Raji (cell line): ENCODE data around the gene MMRN1.

Experiments used
- POLR2A ChIP-seq: IDR thresholded peaks from 2 replicates; pipeline ENCODE4 v1.6.1; 2011; ENCODE audit warnings: low read depth, low read length, control low read depth; ENCODE audit not compliant: insufficient read depth

Gene MMRN1

DNA sequence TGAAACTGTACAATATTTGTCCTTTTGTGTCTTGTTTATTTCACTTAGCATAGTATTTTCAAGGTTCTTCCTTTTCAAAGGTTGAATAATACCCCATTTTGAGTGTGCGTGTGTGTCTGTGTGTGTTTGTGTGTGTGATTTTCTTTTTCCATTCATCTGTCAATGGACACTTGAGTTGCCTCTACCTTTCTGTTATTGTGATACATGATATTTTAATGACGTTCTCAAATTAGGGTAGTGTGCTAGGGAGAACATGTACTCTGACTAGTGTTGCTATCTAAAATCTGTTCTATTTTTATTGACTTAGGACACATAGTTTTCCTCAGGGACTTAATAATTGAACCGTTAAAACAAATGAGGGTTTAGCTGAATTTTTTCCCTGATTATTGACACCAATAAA lies 9.9 kb downstream of the MMRN1 start:
- TF ChIP-seq POLR2A: no peak

DNA sequence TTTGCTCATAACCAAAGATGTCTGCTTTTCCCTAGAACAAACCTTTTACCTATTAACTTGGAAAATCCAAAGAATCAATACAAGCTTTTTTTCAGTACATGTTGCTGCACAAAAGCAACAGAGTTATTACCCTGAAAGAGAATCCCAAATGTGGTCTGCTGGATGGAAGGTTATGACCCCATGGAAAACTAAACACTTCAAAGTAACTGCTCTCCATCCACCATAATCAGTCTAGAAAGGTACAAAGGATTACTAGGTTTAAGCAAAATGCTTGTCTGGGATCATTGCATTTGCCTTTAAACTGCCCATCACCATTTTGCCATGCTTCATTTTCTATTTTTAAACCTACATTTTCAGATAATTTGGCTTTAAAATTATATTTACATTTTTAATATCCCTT lies 11.7 kb downstream of the MMRN1 start:
- no peak for TF ChIP-seq POLR2A

DNA sequence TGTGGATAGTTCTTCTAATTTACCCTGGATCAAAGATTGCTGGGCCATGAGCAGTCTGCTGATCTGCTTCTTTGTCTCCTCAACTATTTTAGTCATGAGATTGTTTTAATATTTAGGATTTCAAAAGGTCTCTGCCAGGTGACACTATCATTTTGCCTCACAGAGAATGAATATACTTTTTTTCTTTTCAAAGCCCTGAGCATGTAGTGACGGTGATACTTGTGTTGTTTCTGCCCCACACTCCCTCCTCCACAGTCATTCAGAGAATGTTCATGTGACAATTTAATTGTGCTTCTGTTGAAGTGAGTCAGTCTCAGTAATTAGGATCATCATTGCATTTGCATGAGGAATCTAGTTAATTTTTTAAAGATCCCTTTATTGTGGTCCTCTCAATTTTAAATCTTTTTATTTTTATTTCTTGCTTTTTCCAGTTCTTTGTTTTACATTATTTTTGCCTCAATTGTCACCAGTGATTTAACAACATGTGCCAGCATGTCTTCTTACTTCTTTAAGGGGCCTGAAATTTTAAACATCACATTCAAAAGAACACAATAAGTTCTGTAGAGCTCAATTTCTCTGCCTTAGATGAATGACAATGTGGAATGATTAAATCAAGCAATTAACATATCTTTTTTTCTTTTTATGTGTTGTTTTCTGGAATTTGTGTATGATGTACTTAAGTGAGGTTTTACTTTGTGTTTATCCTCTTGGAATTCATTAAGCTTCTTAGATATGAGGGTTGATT lies 12.3 kb downstream of the MMRN1 start:
- TF ChIP-seq POLR2A: no peak

DNA sequence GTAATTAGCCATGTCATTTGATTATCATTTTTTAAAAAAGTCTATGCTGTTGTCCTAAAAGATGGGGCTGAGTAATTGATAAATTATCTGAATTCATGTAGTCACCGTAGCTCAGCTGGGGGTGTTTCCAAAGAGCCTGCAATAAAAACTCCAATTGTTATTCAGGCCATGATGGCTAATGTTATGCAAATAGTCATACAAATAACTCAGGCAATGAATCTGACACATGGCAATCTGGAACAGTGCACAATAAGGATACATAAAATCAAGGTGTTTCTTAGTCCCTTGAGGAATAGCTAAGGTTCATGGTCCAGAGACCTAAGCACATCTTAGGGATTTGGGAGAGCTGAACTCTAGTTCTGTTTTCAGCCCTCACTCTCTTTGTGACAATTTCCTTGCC lies 15.2 kb downstream of the MMRN1 start:
- TF ChIP-seq POLR2A: no peak

DNA sequence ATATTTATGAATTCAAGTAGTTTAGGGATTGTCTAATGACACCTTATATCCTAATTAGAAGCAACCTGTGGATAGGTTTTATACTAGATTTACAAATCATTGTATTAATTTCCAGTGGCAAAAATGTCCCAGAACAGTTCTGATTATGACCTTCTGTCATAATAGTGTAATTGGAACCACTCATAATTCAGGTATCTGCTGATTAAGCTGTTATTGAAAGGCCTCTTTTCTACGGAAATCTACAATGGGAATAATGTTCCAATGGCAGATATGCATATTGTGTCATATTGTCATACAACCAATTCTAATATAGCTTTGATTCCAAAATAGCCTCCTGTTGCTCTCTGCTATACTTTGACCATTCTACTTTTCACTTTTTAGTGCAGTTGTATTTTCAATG lies 19.0 kb downstream of the MMRN1 start:
- TF ChIP-seq POLR2A: no peak

DNA sequence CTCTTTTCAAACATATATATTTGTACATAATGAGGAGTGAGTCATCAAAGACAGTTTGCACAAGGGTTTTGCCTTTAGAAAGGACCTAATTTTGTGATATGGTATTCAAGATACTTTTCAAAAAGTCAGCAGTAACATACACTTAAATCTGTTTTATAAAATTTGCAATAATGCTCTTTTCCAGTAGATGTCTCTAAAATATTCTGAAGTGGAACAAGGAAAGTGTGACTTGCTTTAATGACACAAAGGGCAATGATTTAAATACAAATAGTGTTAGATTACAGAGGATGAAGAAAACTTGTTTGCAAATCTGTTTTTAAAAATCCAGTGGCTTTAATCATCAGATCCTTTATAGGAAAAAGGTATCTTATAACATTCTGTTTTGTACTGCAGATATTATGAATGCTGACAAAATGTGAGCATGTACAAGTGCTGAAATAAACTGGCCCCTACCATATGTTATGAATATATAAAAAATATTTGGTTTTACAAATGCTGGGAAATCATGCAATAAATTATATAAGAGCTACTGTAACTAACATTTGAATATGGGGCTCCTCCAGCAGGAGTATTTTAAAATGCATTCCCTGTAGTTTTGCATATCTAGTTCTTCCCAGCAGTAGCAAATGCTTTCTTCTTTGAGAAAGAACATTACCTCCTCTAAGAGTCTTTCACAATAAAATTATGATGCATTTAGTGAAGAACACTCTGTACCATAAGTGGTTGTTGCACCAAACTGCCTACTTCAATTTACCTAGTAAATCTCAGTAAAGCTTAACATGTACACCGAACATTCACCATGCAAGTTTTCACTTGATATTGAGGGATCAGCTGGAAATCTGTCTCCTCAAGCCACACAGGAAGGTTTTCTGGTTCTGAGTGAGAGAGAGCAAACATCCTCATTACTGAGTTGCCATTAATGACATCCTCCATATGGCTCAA lies 20.2 kb downstream of the MMRN1 start:
- TF ChIP-seq POLR2A: no peak

DNA sequence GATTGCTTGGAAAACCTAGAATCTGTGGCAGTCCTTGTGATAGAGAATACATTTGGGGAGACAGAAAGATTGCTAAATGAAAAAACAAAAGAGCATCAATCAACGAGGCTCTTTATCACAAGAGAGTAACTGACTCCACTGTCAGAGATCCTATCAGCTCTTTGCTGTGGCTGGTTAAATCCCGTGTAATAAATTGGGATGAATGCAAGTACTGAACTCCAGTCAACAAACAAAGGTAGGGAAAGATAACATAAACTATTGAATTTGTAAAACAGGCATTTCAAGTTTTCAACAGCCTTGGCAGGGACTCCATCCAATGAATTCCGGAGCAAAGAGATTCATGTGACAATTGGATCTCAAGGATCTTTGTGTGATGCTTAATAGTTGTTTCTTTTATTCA lies 21.3 kb downstream of the MMRN1 start:
- no peak for TF ChIP-seq POLR2A

DNA sequence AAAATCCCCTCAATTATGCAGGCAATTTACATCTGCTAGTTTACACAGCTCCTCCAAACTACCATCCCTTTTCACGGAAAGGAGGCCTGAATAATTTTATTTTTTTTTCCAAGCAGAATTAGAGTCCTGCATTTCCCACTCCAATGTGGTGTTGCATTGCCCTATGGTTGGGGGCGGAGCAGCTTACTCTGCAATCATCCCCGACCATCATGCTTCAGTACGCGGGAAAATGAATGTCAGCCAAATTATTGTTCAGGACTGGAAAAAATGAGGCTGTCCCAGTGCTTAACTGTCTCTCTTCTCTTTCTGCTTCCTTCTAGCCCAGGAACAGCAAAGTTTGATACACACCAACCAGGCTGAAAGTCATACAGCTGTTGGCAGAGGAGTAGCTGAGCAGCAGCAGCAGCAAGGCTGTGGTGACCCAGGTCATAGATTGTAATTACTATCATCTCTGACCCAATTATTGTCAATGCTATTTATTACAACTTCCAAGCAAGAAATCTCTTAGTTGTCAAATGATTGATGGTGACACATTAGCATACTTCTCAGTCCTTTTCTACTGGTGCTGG lies 28.3 kb downstream of the MMRN1 start:
- no peak for TF ChIP-seq POLR2A

DNA sequence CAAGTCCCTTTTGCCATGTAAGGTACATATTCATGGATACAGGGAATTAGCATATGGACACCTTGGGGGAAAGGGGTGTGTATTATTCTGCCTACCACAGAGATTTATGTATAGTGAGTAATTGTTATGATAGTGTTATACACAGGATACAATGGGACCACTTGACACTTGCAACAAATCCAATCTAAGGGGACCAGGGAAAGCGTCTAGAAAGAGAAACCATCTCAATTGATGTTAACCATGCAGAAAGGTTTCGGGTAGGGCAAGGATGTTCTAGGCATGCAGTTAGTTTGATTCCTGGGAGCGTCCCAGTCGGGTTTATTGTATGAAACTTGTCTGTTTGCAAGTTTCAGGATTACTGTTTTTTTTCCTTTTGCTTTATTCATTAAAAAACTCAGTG lies 34.2 kb downstream of the MMRN1 start:
- no peak for TF ChIP-seq POLR2A

DNA sequence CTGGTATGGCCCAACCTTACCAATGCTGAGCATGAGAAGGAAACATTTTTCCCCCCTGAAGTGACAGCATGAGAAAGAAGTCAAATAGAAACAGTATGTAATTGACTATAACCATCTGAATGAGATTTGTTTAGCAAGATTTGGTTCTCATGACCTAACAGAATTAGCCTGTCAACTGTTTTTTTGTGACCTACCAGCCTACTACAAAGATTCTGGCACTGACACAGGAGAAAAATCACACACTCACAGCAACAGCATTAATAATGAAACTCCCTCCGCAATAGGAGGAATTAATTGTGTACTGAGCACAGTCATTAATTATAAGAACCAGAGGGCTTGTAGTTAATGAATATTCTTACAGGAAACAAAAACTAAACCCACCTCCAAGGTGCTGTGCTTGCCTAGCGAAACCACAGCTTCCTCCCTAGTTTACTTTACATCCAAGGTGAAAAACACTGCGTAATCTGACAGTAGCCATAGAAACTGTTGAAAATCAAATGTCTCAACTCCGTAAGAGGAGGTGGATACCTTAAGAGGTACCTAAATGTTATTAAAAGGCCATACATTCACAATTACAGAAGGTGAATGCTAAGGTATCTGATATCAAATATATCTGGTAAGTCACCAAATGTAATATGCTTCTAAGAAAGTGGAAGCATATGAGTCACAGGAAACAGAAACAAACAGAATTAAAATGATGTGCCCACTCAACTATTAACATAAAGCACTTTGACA lies 34.9 kb downstream of the MMRN1 start:
- no peak for TF ChIP-seq POLR2A

DNA sequence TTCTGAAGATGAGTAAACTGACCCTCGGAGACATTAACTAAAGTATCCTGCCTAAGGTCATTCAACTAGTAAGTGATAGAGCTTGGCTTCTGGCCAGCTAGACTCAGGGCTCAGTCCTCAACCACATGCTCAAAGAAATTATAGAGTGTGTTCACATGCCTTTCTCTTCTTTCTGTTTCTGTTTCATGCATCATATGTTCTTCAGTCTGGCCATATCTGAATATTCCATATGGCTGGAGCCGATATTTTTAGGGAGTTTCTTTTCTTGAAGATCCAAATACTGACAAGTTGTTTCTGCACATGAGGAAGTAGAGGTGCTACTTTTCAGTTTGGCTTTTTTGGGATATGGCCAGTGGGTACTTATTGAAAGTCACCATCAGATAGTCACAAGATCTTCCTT lies 44.9 kb downstream of the MMRN1 start:
- TF ChIP-seq POLR2A: no peak

DNA sequence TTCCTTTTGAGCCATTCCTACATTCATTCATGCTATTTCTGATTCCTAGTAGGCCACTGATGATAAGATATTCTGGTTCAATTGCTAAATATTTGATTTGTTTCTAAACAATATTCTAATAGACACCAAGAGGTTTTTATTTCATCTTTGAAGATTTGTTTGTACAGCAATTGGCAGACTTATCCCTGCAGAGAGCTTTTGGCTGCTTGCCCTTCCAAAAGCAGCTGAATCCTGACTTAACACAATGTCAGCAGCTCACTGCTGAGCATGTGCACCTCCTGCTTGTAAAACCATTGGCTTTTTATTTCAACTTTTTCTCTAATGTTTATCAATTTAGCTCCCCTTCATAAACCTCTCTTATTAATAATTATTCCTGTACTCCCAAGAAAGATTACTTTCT lies 45.3 kb downstream of the MMRN1 start:
- TF ChIP-seq POLR2A: no peak

DNA sequence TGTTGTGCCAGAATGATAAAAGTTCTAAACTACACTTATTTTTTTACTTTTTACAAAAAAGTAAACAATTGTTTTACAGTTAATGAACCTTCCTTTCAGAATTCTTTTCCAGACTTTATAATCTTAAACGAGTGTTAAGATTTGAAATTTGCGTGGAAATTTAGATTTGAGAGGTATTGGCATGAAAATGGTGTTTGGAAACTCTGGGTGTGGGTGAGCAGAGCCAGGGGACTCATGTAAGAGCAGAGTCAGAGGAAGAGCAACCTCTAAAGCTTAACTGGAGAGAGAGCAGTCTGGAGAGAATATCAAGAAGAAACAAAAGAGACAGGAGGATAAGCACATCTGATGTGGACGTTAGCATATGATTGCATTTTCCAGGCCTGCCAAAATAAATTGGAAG lies 48.2 kb downstream of the MMRN1 start:
- TF ChIP-seq POLR2A: no peak

DNA sequence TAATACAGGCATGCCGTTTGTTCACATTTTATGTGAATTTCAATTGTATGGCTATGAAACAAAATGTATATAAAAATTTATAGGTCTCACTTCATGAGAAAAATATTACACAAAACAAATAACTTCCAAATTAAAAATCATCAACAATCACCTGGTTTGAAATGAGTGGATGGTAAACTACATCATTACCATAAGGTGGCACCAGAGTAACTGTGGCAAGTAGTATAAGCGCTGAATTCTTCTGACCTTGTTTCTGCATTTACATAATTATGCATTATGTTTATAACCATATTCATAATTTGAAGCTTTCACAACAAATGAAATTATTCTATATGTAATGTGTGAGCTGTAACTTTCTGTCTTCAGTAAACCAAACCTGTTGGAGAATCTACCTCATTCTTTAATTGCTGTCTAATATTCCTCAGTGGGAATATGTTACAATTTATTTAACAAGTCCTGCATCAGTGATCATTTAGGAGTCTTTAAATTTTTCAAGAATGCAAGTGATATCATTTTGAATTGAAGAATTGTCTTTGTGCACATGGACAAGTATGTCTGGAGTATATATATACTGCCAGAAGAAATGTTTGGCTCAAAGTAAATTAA lies 55.2 kb downstream of the MMRN1 start:
- no peak for TF ChIP-seq POLR2A

DNA sequence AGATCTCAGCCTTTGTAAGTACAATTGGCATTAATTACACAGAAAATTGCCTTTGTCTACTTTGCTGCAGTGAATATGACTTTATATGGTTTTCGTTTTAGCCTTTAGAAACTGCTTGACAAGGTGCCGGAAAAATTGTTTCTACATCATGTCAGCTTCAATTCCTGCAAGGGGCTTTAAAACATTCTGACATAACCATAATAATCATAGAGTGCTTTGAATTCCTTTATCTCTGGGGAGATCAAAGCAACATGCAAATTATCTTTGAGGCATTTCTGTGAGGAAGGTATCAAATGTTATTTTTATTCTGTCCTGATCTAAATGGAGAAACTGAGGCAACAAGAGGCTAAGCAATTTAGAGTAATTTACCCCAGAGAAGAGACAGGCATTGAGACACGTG lies 57.8 kb downstream of the MMRN1 start:
- TF ChIP-seq POLR2A: no peak
